ENCODE measurements around the gene TRPM6. TPM values are rescaled to one million over a fixed set of nuclear protein-coding genes. Genes with fewer than 3 reads are reported as not detected.
"Not testable (repeated sequence)": the region's sequence is repeated elsewhere in the genome, so short reads cannot be mapped to it uniquely, and the experiment has no call there.

The TRPM6 gene
- total RNA-seq, 3 donors from 2014 or later (not counting 1 experiment from before 2014, with no cell fraction given): 0.36 to 12.8 TPM; not detected in 1

DNA sequence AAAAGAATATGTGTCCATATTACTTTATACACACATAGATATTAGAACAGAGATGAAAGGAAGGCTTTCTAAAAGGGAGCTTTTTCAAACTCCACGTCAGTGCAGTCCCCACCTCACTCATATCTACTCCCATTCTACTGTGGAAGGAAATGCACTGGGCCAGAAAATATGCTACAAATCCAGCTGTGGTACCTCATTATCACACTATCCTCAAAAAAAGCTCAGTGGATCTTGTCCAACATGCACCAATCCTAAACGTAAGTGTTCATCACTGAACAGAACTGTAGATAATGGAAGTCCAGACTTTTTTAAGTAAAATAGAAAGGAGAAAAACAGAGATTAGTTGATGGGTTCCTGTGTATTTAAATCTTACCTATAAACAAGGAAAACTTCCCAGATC lies 27.9 kb downstream of the TRPM6 start:
- TF ChIP-seq, protein P1, sequence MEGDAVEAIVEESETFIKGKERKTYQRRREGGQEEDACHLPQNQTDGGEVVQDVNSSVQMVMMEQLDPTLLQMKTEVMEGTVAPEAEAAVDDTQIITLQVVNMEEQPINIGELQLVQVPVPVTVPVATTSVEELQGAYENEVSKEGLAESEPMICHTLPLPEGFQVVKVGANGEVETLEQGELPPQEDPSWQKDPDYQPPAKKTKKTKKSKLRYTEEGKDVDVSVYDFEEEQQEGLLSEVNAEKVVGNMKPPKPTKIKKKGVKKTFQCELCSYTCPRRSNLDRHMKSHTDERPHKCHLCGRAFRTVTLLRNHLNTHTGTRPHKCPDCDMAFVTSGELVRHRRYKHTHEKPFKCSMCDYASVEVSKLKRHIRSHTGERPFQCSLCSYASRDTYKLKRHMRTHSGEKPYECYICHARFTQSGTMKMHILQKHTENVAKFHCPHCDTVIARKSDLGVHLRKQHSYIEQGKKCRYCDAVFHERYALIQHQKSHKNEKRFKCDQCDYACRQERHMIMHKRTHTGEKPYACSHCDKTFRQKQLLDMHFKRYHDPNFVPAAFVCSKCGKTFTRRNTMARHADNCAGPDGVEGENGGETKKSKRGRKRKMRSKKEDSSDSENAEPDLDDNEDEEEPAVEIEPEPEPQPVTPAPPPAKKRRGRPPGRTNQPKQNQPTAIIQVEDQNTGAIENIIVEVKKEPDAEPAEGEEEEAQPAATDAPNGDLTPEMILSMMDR (IDR thresholded peaks at IDR 0.05): no peak
- DNase-seq: no peak
- Mint-ChIP-seq H3K27me3 (ENCODE audit: low read depth in 2 of 2) (peaks cover 0 to 3% of the 10 kb centered on the region in 2 donors), H3K4me1 (no peaks in the 10 kb centered on the region), H3K4me3 (no peak overlapping the region), H3K9me3 (no peaks in the 10 kb centered on the region), H3K36me3 (no peaks in the 10 kb centered on the region), H3K27ac (no peak overlapping the region)
- ATAC-seq: no peak
- intact Hi-C loops (cut with micrococcal nuclease): no loop called here
- Histone ChIP-seq H3K27ac (ENCODE audit: low read length) (no peak overlapping the region), H3K36me3 (ENCODE audit: control insufficient read depth, insufficient read depth, low read length) (no peaks in the 10 kb centered on the region), H3K4me1 (ENCODE audit: control insufficient read depth, insufficient read depth, low read length) (no peaks in the 10 kb centered on the region), H3K9me3 (ENCODE audit: control insufficient read depth, insufficient read depth, low read length) (no peaks in the 10 kb centered on the region), H3K27me3 (ENCODE audit: control insufficient read depth, insufficient read depth, low read length) (no peaks in the 10 kb centered on the region), H3K4me3 (ENCODE audit: low read length) (no peak overlapping the region)
- WGBS (ENCODE audit: insufficient coverage): 83% methylated on average over 1 of the region's 2 CpGs

DNA sequence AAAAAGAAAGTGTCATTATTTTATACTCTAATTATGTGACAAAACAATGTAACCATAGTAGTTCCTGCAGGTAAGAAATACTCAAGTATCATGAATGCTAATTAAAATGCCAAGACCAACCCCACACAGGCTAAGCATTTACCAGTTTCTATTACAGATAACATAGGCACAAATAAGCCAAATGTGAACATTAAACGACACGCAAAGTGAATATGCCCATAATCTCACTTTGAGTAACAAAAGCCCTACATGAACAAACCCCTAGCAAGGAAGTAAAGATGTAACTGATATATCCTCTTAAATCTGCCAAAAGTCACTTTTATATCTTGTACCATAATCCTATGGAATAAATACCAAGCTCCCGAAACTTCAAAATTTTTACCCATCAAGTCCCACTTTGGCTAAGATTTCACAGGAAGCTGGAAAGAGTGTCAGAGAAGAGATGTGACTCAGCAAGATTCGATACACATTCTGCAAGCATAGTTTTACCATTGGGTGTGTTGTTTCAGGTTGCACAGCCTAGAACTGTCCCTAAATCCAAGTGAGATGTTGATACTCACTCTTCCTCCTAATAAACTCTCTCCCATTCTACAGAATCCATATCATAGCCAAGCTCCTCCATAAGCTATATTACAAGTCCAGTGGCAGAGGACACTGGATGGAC lies 28.8 kb downstream of the TRPM6 start:
- intact Hi-C loops (cut with micrococcal nuclease): no loop called here
- Histone ChIP-seq H3K36me3 (ENCODE audit: control insufficient read depth, insufficient read depth, low read length) (no peaks in the 10 kb centered on the region), H3K27ac (ENCODE audit: low read length) (no peak overlapping the region), H3K9me3 (ENCODE audit: control insufficient read depth, insufficient read depth, low read length) (no peaks in the 10 kb centered on the region), H3K27me3 (ENCODE audit: control insufficient read depth, insufficient read depth, low read length) (no peaks in the 10 kb centered on the region), H3K4me1 (ENCODE audit: control insufficient read depth, insufficient read depth, low read length) (no peaks in the 10 kb centered on the region), H3K4me3 (ENCODE audit: low read length) (no peak overlapping the region)
- no peaks in the 10 kb centered on the region for H3K9me3 Mint-ChIP-seq
- H3K4me3 Mint-ChIP-seq: no peak overlapping the region
- no peak overlapping the region for H3K27ac Mint-ChIP-seq
- H3K27me3 Mint-ChIP-seq (ENCODE audit: low read depth in 2 of 2): peaks cover 0 to 3% of the 10 kb centered on the region in 2 donors
- DNase-seq (no peak), ATAC-seq (no peak)
- no peaks in the 10 kb centered on the region for H3K4me1 Mint-ChIP-seq
- H3K36me3 Mint-ChIP-seq: no peaks in the 10 kb centered on the region
- 73% methylated on average over 4 of the region's 4 CpGs for WGBS (ENCODE audit: insufficient coverage)
- TF ChIP-seq, protein P1 (IDR thresholded peaks at IDR 0.05): no peak

DNA sequence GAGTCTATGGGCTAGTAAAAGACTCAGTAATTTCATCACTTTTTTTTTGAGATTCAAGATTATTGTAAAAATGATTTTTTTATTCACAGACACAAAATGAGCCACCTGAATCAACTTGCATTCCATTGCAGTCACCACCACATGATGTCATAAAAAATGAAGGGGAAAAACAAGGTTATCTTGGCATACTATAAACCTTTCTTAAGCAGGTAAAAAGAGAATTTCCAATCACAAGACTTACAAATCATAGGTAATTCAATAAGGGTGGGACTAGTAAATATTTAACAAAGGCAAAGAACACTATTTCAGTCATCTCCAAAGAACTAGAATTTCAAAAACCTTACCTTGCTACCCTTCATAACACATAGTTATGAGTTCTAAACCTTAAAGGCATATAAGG lies 30.7 kb downstream of the TRPM6 start:
- no peaks in the 10 kb centered on the region for H3K4me1 Mint-ChIP-seq
- TF ChIP-seq, protein P1 (IDR thresholded peaks at IDR 0.05): no peak

DNA sequence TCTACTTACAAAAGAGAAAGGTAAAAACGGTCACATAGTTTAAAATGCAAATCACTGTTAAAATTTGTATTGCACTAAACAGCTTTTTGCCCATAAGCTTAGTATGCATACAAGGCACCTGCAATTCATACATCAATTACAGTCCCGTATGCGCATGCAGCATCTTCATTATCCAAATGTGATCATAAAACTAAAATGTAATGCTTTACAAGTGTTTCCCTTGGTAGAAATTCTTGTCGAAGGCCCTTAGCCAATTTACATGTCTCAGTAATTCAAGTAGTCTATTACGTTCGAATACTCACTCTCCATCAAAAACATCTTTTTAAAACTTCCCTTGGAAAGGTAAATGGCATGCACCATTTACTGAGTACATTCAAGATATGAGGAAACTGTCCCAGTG lies 32.6 kb downstream of the TRPM6 start:
- ATAC-seq (no peak), DNase-seq (no peak)
- Mint-ChIP-seq H3K9me3 (no peaks in the 10 kb centered on the region), H3K4me1 (no peaks in the 10 kb centered on the region), H3K27ac (no peak overlapping the region), H3K36me3 (no peaks in the 10 kb centered on the region), H3K27me3 (ENCODE audit: low read depth in 2 of 2) (peaks cover 0 to 3% of the 10 kb centered on the region in 2 donors), H3K4me3 (no peak overlapping the region)
- intact Hi-C loops (cut with micrococcal nuclease): no loop called here
- Histone ChIP-seq H3K4me1 (ENCODE audit: control insufficient read depth, insufficient read depth, low read length) (no peaks in the 10 kb centered on the region), H3K4me3 (ENCODE audit: low read length) (no peak overlapping the region), H3K9me3 (ENCODE audit: control insufficient read depth, insufficient read depth, low read length) (no peaks in the 10 kb centered on the region), H3K36me3 (ENCODE audit: control insufficient read depth, insufficient read depth, low read length) (no peaks in the 10 kb centered on the region), H3K27me3 (ENCODE audit: control insufficient read depth, insufficient read depth, low read length) (no peaks in the 10 kb centered on the region), H3K27ac (ENCODE audit: low read length) (no peak overlapping the region)
- TF ChIP-seq, protein P1 (IDR thresholded peaks at IDR 0.05): no peak
- 90% methylated on average over 6 of the region's 6 CpGs for WGBS (ENCODE audit: insufficient coverage)

More for the DNA sequence above, 30.7 kb downstream of the TRPM6 start:
- Mint-ChIP-seq H3K27ac (no peak overlapping the region), H3K4me3 (no peak overlapping the region), H3K36me3 (no peaks in the 10 kb centered on the region), H3K9me3 (no peaks in the 10 kb centered on the region), H3K27me3 (ENCODE audit: low read depth in 2 of 2) (peaks cover 0 to 3% of the 10 kb centered on the region in 2 donors)
- Histone ChIP-seq H3K36me3 (ENCODE audit: control insufficient read depth, insufficient read depth, low read length) (no peaks in the 10 kb centered on the region), H3K9me3 (ENCODE audit: control insufficient read depth, insufficient read depth, low read length) (no peaks in the 10 kb centered on the region), H3K4me3 (ENCODE audit: low read length) (no peak overlapping the region), H3K27ac (ENCODE audit: low read length) (no peak overlapping the region), H3K27me3 (ENCODE audit: control insufficient read depth, insufficient read depth, low read length) (no peaks in the 10 kb centered on the region), H3K4me1 (ENCODE audit: control insufficient read depth, insufficient read depth, low read length) (no peaks in the 10 kb centered on the region)
- DNase-seq: no peak
- intact Hi-C loops (cut with micrococcal nuclease): no loop called here
- ATAC-seq: no peak

DNA sequence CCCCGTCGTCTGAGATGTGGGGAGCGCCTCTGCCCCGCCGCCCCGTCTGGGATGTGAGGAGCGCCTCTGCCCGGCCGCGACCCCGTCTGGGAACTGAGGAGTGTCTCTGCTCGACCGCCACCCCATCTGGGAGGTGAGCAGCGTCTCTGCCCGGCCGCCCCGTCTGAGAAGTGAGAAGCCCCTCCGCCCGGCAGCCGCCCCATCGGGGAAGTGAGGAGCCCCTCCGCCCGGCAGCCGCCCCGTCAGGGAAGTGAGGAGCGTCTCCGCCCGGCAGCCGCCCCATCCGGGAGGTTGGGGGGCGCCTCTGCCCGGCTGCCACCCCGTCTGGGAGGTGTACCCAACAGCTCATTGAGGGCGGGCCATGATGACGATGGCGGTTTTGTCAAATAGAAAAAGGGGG lies 34.7 kb downstream of the TRPM6 start:
- H3K36me3 Mint-ChIP-seq; H3K27ac Mint-ChIP-seq; H3K27me3 ChIP-seq (ENCODE audit: control insufficient read depth, insufficient read depth, low read length); intact Hi-C loops (cut with micrococcal nuclease); H3K4me3 ChIP-seq (ENCODE audit: low read length); H3K4me1 Mint-ChIP-seq; DNase-seq; H3K27me3 Mint-ChIP-seq (ENCODE audit: low read depth in 2 of 2); H3K27ac ChIP-seq (ENCODE audit: low read length); H3K36me3 ChIP-seq (ENCODE audit: control insufficient read depth, insufficient read depth, low read length); H3K4me3 Mint-ChIP-seq; ATAC-seq; H3K9me3 Mint-ChIP-seq; H3K4me1 ChIP-seq (ENCODE audit: control insufficient read depth, insufficient read depth, low read length); H3K9me3 ChIP-seq (ENCODE audit: control insufficient read depth, insufficient read depth, low read length): not testable (repeated sequence)
- WGBS (ENCODE audit: insufficient coverage): 95% methylated on average over 36 of the region's 36 CpGs

Data from natural killer cell (primary cell).